ENCODE results near the gene CFAP221. TPM values are rescaled to one million over a fixed set of nuclear protein-coding genes. Genes with fewer than 3 reads are reported as not detected.

The CFAP221 gene
- total RNA-seq, 1 experiment from 2014 or later = 10.0 TPM

DNA sequence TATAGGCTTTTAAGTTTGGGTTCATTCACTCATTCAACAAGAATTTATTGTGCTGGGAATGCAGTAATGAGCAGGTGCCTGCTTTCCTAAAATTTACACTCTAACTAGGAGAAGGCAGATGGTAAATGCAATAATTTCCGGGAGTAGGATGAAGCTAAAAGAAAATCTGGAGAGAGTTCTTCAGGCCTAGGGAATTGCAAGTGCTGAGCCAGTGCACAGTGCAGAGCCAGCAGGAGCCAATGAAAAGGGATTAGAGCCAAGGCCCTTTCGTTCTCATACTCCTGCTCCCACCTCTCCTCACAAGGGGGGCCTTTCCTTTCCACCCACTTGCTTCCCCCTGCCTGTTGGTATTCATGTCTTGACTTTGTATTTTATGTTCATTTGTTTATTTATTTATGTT is 55.1 kb downstream of the CFAP221 start:
- Mint-ChIP-seq H3K4me1 (ENCODE audit: low read depth, unreplicated experiment) (peaks cover 4% of the 10 kb centered on the region), H3K36me3 (ENCODE audit: insufficient read depth, unreplicated experiment) (no peaks in the 10 kb centered on the region), H3K4me3 (ENCODE audit: low read depth, unreplicated experiment) (no peak overlapping the region), H3K9me3 (ENCODE audit: low read depth, unreplicated experiment) (no peaks in the 10 kb centered on the region), H3K27ac (ENCODE audit: unreplicated experiment) (no peak overlapping the region), H3K27me3 (ENCODE audit: unreplicated experiment) (peaks cover 21% of the 10 kb centered on the region)
- CTCF ChIA-PET = interaction anchor here (1.0 kb wide), 1 partner anchor 13 kb away, joined by 3 read pairs; no protein-coding TSS in a partner anchor
- TF ChIP-seq, protein P1, sequence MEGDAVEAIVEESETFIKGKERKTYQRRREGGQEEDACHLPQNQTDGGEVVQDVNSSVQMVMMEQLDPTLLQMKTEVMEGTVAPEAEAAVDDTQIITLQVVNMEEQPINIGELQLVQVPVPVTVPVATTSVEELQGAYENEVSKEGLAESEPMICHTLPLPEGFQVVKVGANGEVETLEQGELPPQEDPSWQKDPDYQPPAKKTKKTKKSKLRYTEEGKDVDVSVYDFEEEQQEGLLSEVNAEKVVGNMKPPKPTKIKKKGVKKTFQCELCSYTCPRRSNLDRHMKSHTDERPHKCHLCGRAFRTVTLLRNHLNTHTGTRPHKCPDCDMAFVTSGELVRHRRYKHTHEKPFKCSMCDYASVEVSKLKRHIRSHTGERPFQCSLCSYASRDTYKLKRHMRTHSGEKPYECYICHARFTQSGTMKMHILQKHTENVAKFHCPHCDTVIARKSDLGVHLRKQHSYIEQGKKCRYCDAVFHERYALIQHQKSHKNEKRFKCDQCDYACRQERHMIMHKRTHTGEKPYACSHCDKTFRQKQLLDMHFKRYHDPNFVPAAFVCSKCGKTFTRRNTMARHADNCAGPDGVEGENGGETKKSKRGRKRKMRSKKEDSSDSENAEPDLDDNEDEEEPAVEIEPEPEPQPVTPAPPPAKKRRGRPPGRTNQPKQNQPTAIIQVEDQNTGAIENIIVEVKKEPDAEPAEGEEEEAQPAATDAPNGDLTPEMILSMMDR (IDR thresholded peaks at IDR 0.05; ENCODE audit: unreplicated experiment) = no peak
- DNase-seq = no peak
- intact Hi-C loops (cut with micrococcal nuclease; ENCODE audit: unreplicated experiment) = no loop called here
- no TSS peak for BruUV-seq (replicated peaks)

DNA sequence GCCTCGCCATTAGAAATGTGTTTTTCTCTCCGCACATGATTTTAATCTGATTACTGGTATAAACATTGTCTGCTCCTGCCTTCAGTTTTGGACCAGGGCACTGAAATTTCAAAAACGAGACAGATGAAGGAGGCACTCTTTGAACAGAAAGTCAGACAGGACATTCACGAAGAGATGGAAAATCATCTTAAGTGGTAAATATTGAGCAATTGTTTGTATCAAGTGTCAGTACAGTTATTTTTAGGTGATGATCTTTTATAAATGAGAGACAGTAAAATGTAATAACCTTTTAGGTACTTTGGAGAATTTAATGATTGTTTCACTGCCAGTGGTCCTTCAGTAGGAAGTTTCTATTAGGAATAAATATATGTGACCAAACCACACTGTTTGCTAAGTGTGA is 60.8 kb downstream of the CFAP221 start:
- Mint-ChIP-seq H3K36me3 (ENCODE audit: insufficient read depth, unreplicated experiment) (no peaks in the 10 kb centered on the region), H3K27me3 (ENCODE audit: unreplicated experiment) (no peaks in the 10 kb centered on the region), H3K27ac (ENCODE audit: unreplicated experiment) (no peak overlapping the region), H3K4me1 (ENCODE audit: low read depth, unreplicated experiment) (peaks cover 21% of the 10 kb centered on the region), H3K4me3 (ENCODE audit: low read depth, unreplicated experiment) (no peak overlapping the region), H3K9me3 (ENCODE audit: low read depth, unreplicated experiment) (no peaks in the 10 kb centered on the region)
- TF ChIP-seq, protein P1 (IDR thresholded peaks at IDR 0.05; ENCODE audit: unreplicated experiment) = no peak
- intact Hi-C loops (cut with micrococcal nuclease; ENCODE audit: unreplicated experiment) = no loop called here
- DNase-seq = no peak
- CTCF ChIA-PET = no interaction called here
- BruUV-seq (replicated peaks) = no TSS peak

DNA sequence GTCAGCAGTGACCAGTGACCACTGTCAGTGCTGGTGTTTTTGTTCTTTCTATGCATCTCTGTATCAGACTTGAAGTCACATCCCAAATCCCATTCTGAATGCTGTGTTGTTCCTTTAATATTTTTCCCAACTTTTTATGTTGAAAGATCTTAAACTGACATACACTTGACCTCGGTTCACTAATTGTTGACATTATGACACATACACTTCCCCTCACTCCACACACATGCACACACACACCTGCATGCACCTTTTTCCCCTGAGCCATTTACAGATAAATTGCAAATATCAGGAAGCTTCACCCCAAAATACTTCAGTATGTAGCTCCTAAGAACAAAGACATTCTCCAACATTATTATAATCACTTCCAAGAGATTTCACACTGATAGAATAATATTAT is 62.4 kb downstream of the CFAP221 start:
- Mint-ChIP-seq H3K4me1 (ENCODE audit: low read depth, unreplicated experiment) (peaks cover 21% of the 10 kb centered on the region), H3K27ac (ENCODE audit: unreplicated experiment) (no peak overlapping the region), H3K4me3 (ENCODE audit: low read depth, unreplicated experiment) (no peak overlapping the region), H3K36me3 (ENCODE audit: insufficient read depth, unreplicated experiment) (no peaks in the 10 kb centered on the region), H3K9me3 (ENCODE audit: low read depth, unreplicated experiment) (no peaks in the 10 kb centered on the region), H3K27me3 (ENCODE audit: unreplicated experiment) (no peaks in the 10 kb centered on the region)
- TF ChIP-seq, protein P1 (IDR thresholded peaks at IDR 0.05; ENCODE audit: unreplicated experiment) = no peak
- no TSS peak for BruUV-seq (replicated peaks)
- intact Hi-C loops (cut with micrococcal nuclease; ENCODE audit: unreplicated experiment) = no loop called here
- DNase-seq = no peak
- CTCF ChIA-PET = no interaction called here

DNA sequence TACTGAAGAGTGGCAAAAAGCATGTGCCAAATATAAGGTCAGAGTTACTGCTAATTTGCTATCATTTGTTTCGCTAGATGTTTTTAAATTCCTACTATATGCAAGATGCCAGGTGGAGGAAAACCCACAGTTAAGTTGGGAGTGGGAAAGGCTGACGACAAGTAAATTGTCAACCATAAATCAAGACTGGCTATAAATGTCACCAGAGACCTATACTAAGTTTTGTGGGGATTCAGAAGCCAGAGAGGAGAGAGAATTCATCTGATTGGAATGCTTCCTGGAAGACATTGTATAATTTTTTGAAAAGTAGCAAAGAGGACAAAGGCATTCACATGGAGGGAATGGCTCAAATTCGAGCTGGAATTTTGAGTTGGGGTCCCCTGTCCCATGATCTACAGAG is 64.3 kb downstream of the CFAP221 start:
- Mint-ChIP-seq H3K36me3 (ENCODE audit: insufficient read depth, unreplicated experiment) (no peaks in the 10 kb centered on the region), H3K27ac (ENCODE audit: unreplicated experiment) (no peak overlapping the region), H3K4me3 (ENCODE audit: low read depth, unreplicated experiment) (no peak overlapping the region), H3K4me1 (ENCODE audit: low read depth, unreplicated experiment) (peaks cover 21% of the 10 kb centered on the region), H3K27me3 (ENCODE audit: unreplicated experiment) (no peaks in the 10 kb centered on the region), H3K9me3 (ENCODE audit: low read depth, unreplicated experiment) (no peaks in the 10 kb centered on the region)
- BruUV-seq (replicated peaks) = no TSS peak
- CTCF ChIA-PET = no interaction called here
- TF ChIP-seq, protein P1 (IDR thresholded peaks at IDR 0.05; ENCODE audit: unreplicated experiment) = no peak
- no peak for DNase-seq
- intact Hi-C loops (cut with micrococcal nuclease; ENCODE audit: unreplicated experiment) = no loop called here

Measured in Calu3 (cell line).